ENCODE measurements around the gene RLN3. TPM values are rescaled to one million over a fixed set of nuclear protein-coding genes. Genes with fewer than 3 reads are reported as not detected.
A peak's percentile ranks its signal among the peaks of the same experiment; 100 is the strongest.

The RLN3 gene
- total RNA-seq, 1 experiment from 2014 or later: not detected

- intact Hi-C loops (cut with micrococcal nuclease; ENCODE audit: unreplicated experiment): no loop called here
- TF ChIP-seq CTCF (conservative IDR thresholded peaks at IDR 0.05; ENCODE audit: low read depth, low read length): no peak
- TF ChIP-seq EZH2 (IDR thresholded peaks at IDR 0.05; ENCODE audit: borderline replicate concordance, low read depth, low read length, poor library complexity, severe bottlenecking): no peak
- H3K4me3 ChIP-seq (ENCODE audit: low read depth, low read length, poor library complexity, severe bottlenecking): no peak overlapping the region
- H3K9me3 ChIP-seq (ENCODE audit: low read depth, low read length, poor library complexity, severe bottlenecking): peaks cover 6% of the 10 kb centered on the region
- DNase-seq (ENCODE audit: low spot score): no peak
- H3K27ac ChIP-seq (ENCODE audit: low read depth, low read length, poor library complexity, severe bottlenecking): no peak overlapping the region
- POLR2A ChIA-PET (ENCODE audit: low non-redundant PET): no interaction called here
- BruUV-seq (replicated peaks): no TSS peak
- CTCF ChIA-PET: no interaction called here
- H3K36me3 ChIP-seq (ENCODE audit: insufficient read depth, low read length, poor library complexity, severe bottlenecking): peaks cover 4% of the 10 kb centered on the region
- H3K27me3 ChIP-seq (replicated peaks; ENCODE audit: insufficient read depth, low read depth, low read length, poor library complexity): no peaks in the 10 kb centered on the region
- no peaks in the 10 kb centered on the region for H3K4me1 ChIP-seq (ENCODE audit: insufficient read depth, low read length, poor library complexity, severe bottlenecking)
Observed at GRCh38 chr19:13999085-13999484, 28.9 kb upstream of the RLN3 start.

GRCh38 chr19:14000691-14001375 is 27.1 kb upstream of the RLN3 start:
- ChIA-PET POLR2A (ENCODE audit: low non-redundant PET) (no interaction called here), CTCF (no interaction called here)
- intact Hi-C loops (cut with micrococcal nuclease; ENCODE audit: unreplicated experiment): no loop called here
- Histone ChIP-seq H3K27me3 (replicated peaks; ENCODE audit: insufficient read depth, low read depth, low read length, poor library complexity) (no peaks in the 10 kb centered on the region), H3K4me3 (ENCODE audit: low read depth, low read length, poor library complexity, severe bottlenecking) (no peak overlapping the region), H3K27ac (ENCODE audit: low read depth, low read length, poor library complexity, severe bottlenecking) (no peak overlapping the region), H3K9me3 (ENCODE audit: low read depth, low read length, poor library complexity, severe bottlenecking) (peaks cover 6% of the 10 kb centered on the region), H3K36me3 (ENCODE audit: insufficient read depth, low read length, poor library complexity, severe bottlenecking) (peaks cover 4% of the 10 kb centered on the region), H3K4me1 (ENCODE audit: insufficient read depth, low read length, poor library complexity, severe bottlenecking) (peaks cover 7% of the 10 kb centered on the region)
- TF ChIP-seq EZH2 (IDR thresholded peaks at IDR 0.05; ENCODE audit: borderline replicate concordance, low read depth, low read length, poor library complexity, severe bottlenecking) (no peak), CTCF (conservative IDR thresholded peaks at IDR 0.05; ENCODE audit: low read depth, low read length) (no peak)
- BruUV-seq (replicated peaks): no TSS peak
- DNase-seq (ENCODE audit: low spot score): no peak

GRCh38 chr19:14002571-14003250 is 25.2 kb upstream of the RLN3 start:
- Histone ChIP-seq H3K27ac (ENCODE audit: low read depth, low read length, poor library complexity, severe bottlenecking) (peak overlapping the region; percentile 27), H3K4me1 (ENCODE audit: insufficient read depth, low read length, poor library complexity, severe bottlenecking) (peaks cover 11% of the 10 kb centered on the region), H3K4me3 (ENCODE audit: low read depth, low read length, poor library complexity, severe bottlenecking) (no peak overlapping the region), H3K27me3 (replicated peaks; ENCODE audit: insufficient read depth, low read depth, low read length, poor library complexity) (no peaks in the 10 kb centered on the region), H3K9me3 (ENCODE audit: low read depth, low read length, poor library complexity, severe bottlenecking) (peaks cover 6% of the 10 kb centered on the region), H3K36me3 (ENCODE audit: insufficient read depth, low read length, poor library complexity, severe bottlenecking) (peaks cover 4% of the 10 kb centered on the region)
- ChIA-PET POLR2A (ENCODE audit: low non-redundant PET) (no interaction called here), CTCF (no interaction called here)
- intact Hi-C loops (cut with micrococcal nuclease; ENCODE audit: unreplicated experiment): no loop called here
- DNase-seq (ENCODE audit: low spot score): no peak
- BruUV-seq (replicated peaks): no TSS peak
- no peak for TF ChIP-seq CTCF (conservative IDR thresholded peaks at IDR 0.05; ENCODE audit: low read depth, low read length)
- TF ChIP-seq EZH2 (IDR thresholded peaks at IDR 0.05; ENCODE audit: borderline replicate concordance, low read depth, low read length, poor library complexity, severe bottlenecking): no peak

Data from A673 (cell line).